Panc1 (cell line): ENCODE measurements around the gene PPP2R2B. TPM values are rescaled to one million over a fixed set of nuclear protein-coding genes. Genes with fewer than 3 reads are reported as not detected.

ENCODE experiments used
- ATAC-seq: fragments of 200-7000 bp; cut with Tn5 transposase; 2 replicates; pipeline ENCODE4 v1.9.1; 2020; ENCODE audit warnings: mild to moderate bottlenecking, moderate library complexity
- BruUV-seq: library from RNA; stranded (reverse); fragments of 400-500 nt; replicated peaks from 2 replicates; lab custom pipeline; 2021; lab: Mats Ljungman, UMichigan
- CTCF ChIA-PET: fragments of 300-600 bp; sonication (Branson Sonifier 250); formaldehyde crosslinking; loops from one replicate; lab custom pipeline; 2022; ENCODE audit warnings: antibody characterized with exemption; lab: Charles Lee
- POLR2A ChIA-PET: fragments of 300-600 bp; sonication (Branson Sonifier 250); formaldehyde crosslinking; loops from one replicate; lab custom pipeline; 2022; ENCODE audit warnings: antibody characterized with exemption; lab: Charles Lee
- DNase-seq: peaks from one replicate; pipeline ENCODE4 v3.0.0-alpha.2; 2010; ENCODE audit warnings: low read depth, low spot score
- H3K27ac ChIP-seq: 2 replicates; pipeline ENCODE4 v1.5.1; 2011; ENCODE audit warnings: mild to moderate bottlenecking, low read length, inconsistent platforms
- H3K27me3 ChIP-seq: fragments of 200-500 bp; sonication (Bioruptor generic); 2 replicates; pipeline ENCODE4 v1.6.0; 2014; ENCODE audit warnings: low read length, inconsistent platforms; ENCODE audit not compliant: control insufficient read depth, insufficient read depth
- H3K36me3 ChIP-seq: fragments of 200-500 bp; sonication (Bioruptor generic); 2 replicates; pipeline ENCODE4 v1.5.1; 2014; ENCODE audit warnings: inconsistent platforms, mild to moderate bottlenecking, low read length, moderate library complexity; ENCODE audit not compliant: control insufficient read depth, insufficient read depth
- H3K4me1 ChIP-seq: 2 replicates; pipeline ENCODE4 v1.5.1; 2011; ENCODE audit warnings: inconsistent platforms, mild to moderate bottlenecking, low read length, moderate library complexity; ENCODE audit not compliant: control insufficient read depth, insufficient read depth
- H3K4me3 ChIP-seq, 2 experiments: 2 replicates each; pipeline ENCODE4 v1.5.1; 2011 to 2012; ENCODE audit warnings: low read depth in 2 of 2, low read length in 2 of 2, mild to moderate bottlenecking in 2 of 2, inconsistent platforms in 1 of 2, moderate library complexity in 1 of 2
- H3K9me3 ChIP-seq: fragments of 200-500 bp; sonication (Bioruptor generic); 2 replicates; pipeline ENCODE4 v1.5.1; 2014; ENCODE audit warnings: low read depth, mild to moderate bottlenecking, inconsistent platforms, low read length, moderate library complexity; ENCODE audit not compliant: control insufficient read depth, insufficient read depth
- CTCF ChIP-seq: fragments of 450-650 bp; IDR thresholded peaks from 2 replicates; pipeline ENCODE4 v1.5.1; 2017; ENCODE audit warnings: mild to moderate bottlenecking
- POLR2AphosphoS5 ChIP-seq: IDR thresholded peaks from 2 replicates; pipeline ENCODE4 v1.6.1; 2012; ENCODE audit warnings: mild to moderate bottlenecking, low read depth, low read length, moderate library complexity
- SIN3A ChIP-seq: IDR thresholded peaks from 2 replicates; pipeline ENCODE4 v1.6.1; 2012; ENCODE audit warnings: low read depth, mild to moderate bottlenecking, low read length, moderate library complexity, borderline replicate concordance; ENCODE audit not compliant: insufficient read depth
- TCF7L2 ChIP-seq: IDR thresholded peaks from 2 replicates; pipeline ENCODE4 v1.6.1; 2011; ENCODE audit warnings: mild to moderate bottlenecking, low read depth, low read length, inconsistent platforms
- in situ Hi-C: cut with HindIII; loops from 2 replicates; pipeline ENCODE4 v1.10.0; 2016; ENCODE audit warnings: low sequenced_read_pairs, low pct_unique_long_range_greater_than_20kb
- intact Hi-C: fragments of 100-400 bp; cut with micrococcal nuclease; formaldehyde crosslinking; loops from one replicate; pipeline ENCODE4 v1.10.0; 2022; ENCODE audit not compliant: unreplicated experiment
- total RNA-seq: library from RNA; stranded (reverse); gene quantifications from one replicate; pipeline ENCODE4 v1.2.1, GENCODE V29; 2021; ENCODE audit not compliant: unreplicated experiment
- TF ChIP-seq, protein P1 (sequence below), 2 experiments: IDR thresholded peaks; 2 replicates each; pipeline ENCODE4 v1.6.1; 2011 to 2012; ENCODE audit warnings: low read depth in 2 of 2, control low read depth in 1 of 2, low read length in 1 of 2, mild to moderate bottlenecking in 1 of 2, moderate library complexity in 1 of 2; ENCODE audit not compliant: insufficient read depth in 1 of 2

PPP2R2B gene
- total RNA-seq, 1 experiment from 2014 or later = 8.8 TPM

- Histone ChIP-seq H3K27ac (no peak overlapping the region), H3K4me3 (no peak overlapping the region), H3K4me1 (no peaks in the 10 kb centered on the region), H3K36me3 (no peaks in the 10 kb centered on the region), H3K9me3 (no peaks in the 10 kb centered on the region), H3K27me3 (no peaks in the 10 kb centered on the region)
- CTCF ChIA-PET = no interaction called here
- BruUV-seq = no TSS peak
- in situ Hi-C loops (no loop called here), intact Hi-C loops (no loop called here)
- POLR2A ChIA-PET = no interaction called here
- TF ChIP-seq TCF7L2 = no peak
- TF ChIP-seq, protein P1, sequence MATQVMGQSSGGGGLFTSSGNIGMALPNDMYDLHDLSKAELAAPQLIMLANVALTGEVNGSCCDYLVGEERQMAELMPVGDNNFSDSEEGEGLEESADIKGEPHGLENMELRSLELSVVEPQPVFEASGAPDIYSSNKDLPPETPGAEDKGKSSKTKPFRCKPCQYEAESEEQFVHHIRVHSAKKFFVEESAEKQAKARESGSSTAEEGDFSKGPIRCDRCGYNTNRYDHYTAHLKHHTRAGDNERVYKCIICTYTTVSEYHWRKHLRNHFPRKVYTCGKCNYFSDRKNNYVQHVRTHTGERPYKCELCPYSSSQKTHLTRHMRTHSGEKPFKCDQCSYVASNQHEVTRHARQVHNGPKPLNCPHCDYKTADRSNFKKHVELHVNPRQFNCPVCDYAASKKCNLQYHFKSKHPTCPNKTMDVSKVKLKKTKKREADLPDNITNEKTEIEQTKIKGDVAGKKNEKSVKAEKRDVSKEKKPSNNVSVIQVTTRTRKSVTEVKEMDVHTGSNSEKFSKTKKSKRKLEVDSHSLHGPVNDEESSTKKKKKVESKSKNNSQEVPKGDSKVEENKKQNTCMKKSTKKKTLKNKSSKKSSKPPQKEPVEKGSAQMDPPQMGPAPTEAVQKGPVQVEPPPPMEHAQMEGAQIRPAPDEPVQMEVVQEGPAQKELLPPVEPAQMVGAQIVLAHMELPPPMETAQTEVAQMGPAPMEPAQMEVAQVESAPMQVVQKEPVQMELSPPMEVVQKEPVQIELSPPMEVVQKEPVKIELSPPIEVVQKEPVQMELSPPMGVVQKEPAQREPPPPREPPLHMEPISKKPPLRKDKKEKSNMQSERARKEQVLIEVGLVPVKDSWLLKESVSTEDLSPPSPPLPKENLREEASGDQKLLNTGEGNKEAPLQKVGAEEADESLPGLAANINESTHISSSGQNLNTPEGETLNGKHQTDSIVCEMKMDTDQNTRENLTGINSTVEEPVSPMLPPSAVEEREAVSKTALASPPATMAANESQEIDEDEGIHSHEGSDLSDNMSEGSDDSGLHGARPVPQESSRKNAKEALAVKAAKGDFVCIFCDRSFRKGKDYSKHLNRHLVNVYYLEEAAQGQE (IDR thresholded peaks at IDR 0.05; ENCODE audit: insufficient read depth in 1 of 2, low read depth in 2 of 2, low read length in 1 of 2) = no peak
- no peak for TF ChIP-seq SIN3A
- TF ChIP-seq POLR2AphosphoS5 = no peak
- no peak for TF ChIP-seq CTCF
- DNase-seq (no peak), ATAC-seq (no peak)
Measured at GRCh38 chr5:146623009-146623408, 255.5 kb downstream of the PPP2R2B start.

DNA sequence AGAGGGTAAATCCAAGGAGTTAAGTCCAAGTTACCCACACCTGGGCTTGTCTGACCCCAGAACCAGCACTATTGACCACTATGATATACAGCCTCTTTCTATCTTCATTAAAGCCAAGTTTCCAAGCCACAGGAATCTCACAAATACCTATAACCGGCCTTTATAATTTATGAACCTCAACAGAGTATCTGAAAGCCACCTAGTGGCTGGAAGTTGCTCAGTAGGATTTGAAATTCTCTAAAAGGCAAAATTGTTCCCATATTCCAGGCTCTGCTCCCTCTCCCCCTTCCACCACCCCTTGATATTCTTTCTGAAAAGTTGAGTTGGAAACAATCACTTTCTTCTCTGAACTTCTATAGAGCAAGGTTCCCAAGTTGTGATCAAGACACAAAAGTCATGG lies 256.2 kb downstream of the PPP2R2B start:
- intact Hi-C loops = no loop called here
- CTCF ChIA-PET = no interaction called here
- no peak for ATAC-seq

More for the DNA sequence above, 256.2 kb downstream of the PPP2R2B start:
- H3K27me3 ChIP-seq = no peaks in the 10 kb centered on the region
- H3K4me3 ChIP-seq = no peak overlapping the region
- no peak for TF ChIP-seq SIN3A
- no peak for TF ChIP-seq TCF7L2
- TF ChIP-seq, protein P1 (IDR thresholded peaks at IDR 0.05; ENCODE audit: insufficient read depth in 1 of 2, low read depth in 2 of 2, low read length in 1 of 2) = no peak
- TF ChIP-seq CTCF = peak; percentile 52
- no peak for TF ChIP-seq POLR2AphosphoS5
- H3K9me3 ChIP-seq = no peaks in the 10 kb centered on the region
- H3K36me3 ChIP-seq = no peaks in the 10 kb centered on the region
- BruUV-seq = no TSS peak
- in situ Hi-C loops = no loop called here
- POLR2A ChIA-PET = no interaction called here
- DNase-seq = no peak
- H3K27ac ChIP-seq = no peak overlapping the region
- H3K4me1 ChIP-seq = no peaks in the 10 kb centered on the region
